ENCODE results near the gene MOV10. TPM values are rescaled to one million over a fixed set of nuclear protein-coding genes. Genes with fewer than 3 reads are reported as not detected.

MOV10 gene
- total and polyA plus RNA-seq, 2 donors (not counting 1 experiment from before 2014, with no cell fraction given): 31.0 to 46.2 TPM

- Histone ChIP-seq H3K4me2 (replicated peaks; ENCODE audit: low read depth, low read length, poor library complexity, severe bottlenecking) (peak overlapping the region; percentile 98), H3K27me3 (replicated peaks in 1 of 4; ENCODE audit: control extremely low read depth in 1 of 4, control insufficient read depth in 3 of 4, insufficient read depth in 4 of 4, low read length in 3 of 4) (no peaks in the 10 kb centered on the region), H3K4me1 (ENCODE audit: control insufficient read depth in 2 of 2, insufficient read depth in 2 of 2, low read length in 2 of 2) (peaks cover 25 to 30% of the 10 kb centered on the region in 2 donors), H4K20me1 (ENCODE audit: control insufficient read depth, insufficient read depth, low read length, poor library complexity, severe bottlenecking) (no peaks in the 10 kb centered on the region), H3K36me3 (replicated peaks in 1 of 2; ENCODE audit: control extremely low read depth in 1 of 2, control insufficient read depth in 1 of 2, extremely low read depth in 1 of 2, insufficient read depth in 2 of 2, low read length in 1 of 2) (peaks cover 2 to 16% of the 10 kb centered on the region in 2 experiments), H3K27ac (ENCODE audit: low read length in 2 of 2) (no peak overlapping the region), H3K9ac (ENCODE audit: low read length) (peak overlapping the region; percentile 86), H3K79me2 (ENCODE audit: control insufficient read depth, insufficient read depth, low read length) (peaks cover 15% of the 10 kb centered on the region), H3K9me3 (ENCODE audit: control extremely low read depth in 1 of 3, control insufficient read depth in 2 of 3, insufficient read depth in 1 of 3, low read length in 2 of 3) (no peaks in the 10 kb centered on the region), H2AFZ (ENCODE audit: insufficient read depth, low read depth, low read length, poor library complexity, severe bottlenecking) (peak overlapping the region; percentile 87), H3K4me3 (ENCODE audit: control extremely low read depth in 1 of 5, extremely low read depth in 1 of 5, insufficient read depth in 1 of 5, low read depth in 2 of 5, low read length in 4 of 5) (peak overlapping the region; percentile 42 to 86 (median 80))
- Mint-ChIP-seq H3K9me3 (ENCODE audit: insufficient read depth) (no peaks in the 10 kb centered on the region), H3K4me3 (peak overlapping the region; percentile 75), H3K4me1 (peaks cover 30% of the 10 kb centered on the region), H3K27ac (no peak overlapping the region), H3K27me3 (no peaks in the 10 kb centered on the region)
- ATAC-seq (ENCODE audit: low read depth) (no peak), DNase-seq (no peak)
- ChIA-PET POLR2A (interaction anchor here (0.5 to 1.2 kb wide), 4 partner anchors 18 to 267 kb away, joined by 3 to 7 read pairs (median 4); no protein-coding TSS in a partner anchor), CTCF (interaction anchor here (1.0 to 7.0 kb wide), 4 partner anchors 11 to 209 kb away, joined by 3 to 62 read pairs (median 32); partner anchors contain the start of genes PPM1J and RHOC)
- WGBS (ENCODE audit: insufficient coverage): 84% methylated on average over 5 of the region's 7 CpGs
- TF ChIP-seq CTCF (IDR thresholded peaks at IDR 0.05) (no peak), EZH2 (IDR thresholded peaks at IDR 0.05; ENCODE audit: borderline replicate concordance, insufficient read depth, low read depth, low read length, poor library complexity, severe bottlenecking) (no peak)
- intact Hi-C loops (cut with micrococcal nuclease): loop anchor here (2.0 to 10.0 kb wide), 5 partner anchors 25 to 281 kb away; partner anchors contain the start of genes CTTNBP2NL, PPM1J and WNT2B
Observed at GRCh38 chr1:112675728-112676381, 1.4 kb downstream of the MOV10 start.

GRCh38 chr1:112676543-112676942, 2.1 kb downstream of the MOV10 start:
- H4K20me1 ChIP-seq (ENCODE audit: control insufficient read depth, insufficient read depth, low read length, poor library complexity, severe bottlenecking): no peaks in the 10 kb centered on the region
- H3K4me1 Mint-ChIP-seq: peaks cover 30% of the 10 kb centered on the region
- H3K27ac Mint-ChIP-seq: peak overlapping the region; percentile 7
- no peak overlapping the region for H3K4me3 ChIP-seq (ENCODE audit: control extremely low read depth in 1 of 5, extremely low read depth in 1 of 5, insufficient read depth in 1 of 5, low read depth in 2 of 5, low read length in 4 of 5)
- H3K27me3 Mint-ChIP-seq: no peaks in the 10 kb centered on the region
- no peaks in the 10 kb centered on the region for H3K9me3 ChIP-seq (ENCODE audit: control extremely low read depth in 1 of 3, control insufficient read depth in 2 of 3, insufficient read depth in 1 of 3, low read length in 2 of 3)
- TF ChIP-seq CTCF (IDR thresholded peaks at IDR 0.05) (no peak), EZH2 (IDR thresholded peaks at IDR 0.05; ENCODE audit: borderline replicate concordance, insufficient read depth, low read depth, low read length, poor library complexity, severe bottlenecking) (no peak)
- H3K27ac ChIP-seq (ENCODE audit: low read length in 2 of 2): no peak overlapping the region
- no peak overlapping the region for H2AFZ ChIP-seq (ENCODE audit: insufficient read depth, low read depth, low read length, poor library complexity, severe bottlenecking)
- H3K4me3 Mint-ChIP-seq: peak overlapping the region; percentile 75
- H3K4me2 ChIP-seq (replicated peaks; ENCODE audit: low read depth, low read length, poor library complexity, severe bottlenecking): peak overlapping the region; percentile 98
- WGBS (ENCODE audit: insufficient coverage): 35% methylated on average over 3 of the region's 3 CpGs
- H3K9ac ChIP-seq (ENCODE audit: low read length): no peak overlapping the region
- DNase-seq: peak; percentile 65
- ChIA-PET POLR2A (interaction anchor here (0.5 to 0.6 kb wide), 2 partner anchors 17 to 31 kb away, joined by 3 to 4 read pairs; no protein-coding TSS in a partner anchor), CTCF (interaction anchor here (2.8 to 7.0 kb wide), 3 partner anchors 33 to 210 kb away, joined by 12 to 62 read pairs (median 53); partner anchors contain the start of genes PPM1J and RHOC)
- H3K36me3 ChIP-seq (replicated peaks in 1 of 2; ENCODE audit: control extremely low read depth in 1 of 2, control insufficient read depth in 1 of 2, extremely low read depth in 1 of 2, insufficient read depth in 2 of 2, low read length in 1 of 2): peaks cover 2 to 9% of the 10 kb centered on the region in 2 experiments
- intact Hi-C loops (cut with micrococcal nuclease): loop anchor here (10.0 kb wide), 3 partner anchors 172 to 282 kb away; partner anchors contain the start of genes CTTNBP2NL and WNT2B
- no peaks in the 10 kb centered on the region for H3K27me3 ChIP-seq (replicated peaks in 1 of 4; ENCODE audit: control extremely low read depth in 1 of 4, control insufficient read depth in 3 of 4, insufficient read depth in 4 of 4, low read length in 3 of 4)
- peak; percentile 26 for ATAC-seq (ENCODE audit: low read depth)
- H3K79me2 ChIP-seq (ENCODE audit: control insufficient read depth, insufficient read depth, low read length): peaks cover 18% of the 10 kb centered on the region
- H3K9me3 Mint-ChIP-seq (ENCODE audit: insufficient read depth): no peaks in the 10 kb centered on the region
- H3K4me1 ChIP-seq (ENCODE audit: control insufficient read depth in 2 of 2, insufficient read depth in 2 of 2, low read length in 2 of 2): peaks cover 25 to 30% of the 10 kb centered on the region in 2 donors
